HCT116 (cell line): ENCODE measurements around the gene INCA1. TPM values are rescaled to one million over a fixed set of nuclear protein-coding genes. Genes with fewer than 3 reads are reported as not detected.

Experiments used
- ATAC-seq: fragments of 200-7000 bp; cut with Tn5 transposase; 2 replicates; pipeline ENCODE4 v1.9.1; 2020; ENCODE audit warnings: mild to moderate bottlenecking, moderate library complexity
- BruUV-seq: library from RNA; stranded (reverse); fragments of 400-500 nt; replicated peaks from 2 replicates; lab custom pipeline; 2021; lab: Mats Ljungman, UMichigan
- CTCF ChIA-PET: fragments of 300-600 bp; sonication (Branson Sonifier 250); formaldehyde crosslinking; loops from one replicate; lab custom pipeline; 2021; ENCODE audit warnings: antibody characterized with exemption; lab: Charles Lee
- POLR2A ChIA-PET: fragments of 300-600, 350-600 bp; sonication (Branson Sonifier 250); formaldehyde crosslinking; loops from one replicate; lab custom pipeline; 2021; ENCODE audit warnings: antibody characterized with exemption; lab: Charles Lee
- RAD21 ChIA-PET, 2 experiments: fragments of 300-600 bp; sonication (Branson Sonifier 250); formaldehyde crosslinking; loops; one replicate each; lab custom pipeline; 2023; ENCODE audit warnings: low total read pairs in 2 of 2; ENCODE audit not compliant: uncharacterized antibody in 2 of 2, unreplicated experiment in 2 of 2, low non-redundant PET in 1 of 2; lab: Charles Lee
- DNase-seq: peaks from one replicate; pipeline ENCODE4 v3.0.0-alpha.2; 2010; ENCODE audit warnings: low read depth, low spot score
- H2AFZ ChIP-seq: fragments of 200-600 bp; shearing (Covaris generic), sonication (generic); 2 replicates; pipeline ENCODE4 v1.6.1; 2017; ENCODE audit warnings: low read depth, mixed run types, mixed read lengths, antibody characterized with exemption, low read length; ENCODE audit not compliant: poor library complexity, severe bottlenecking
- H3K27ac ChIP-seq: 2 replicates; pipeline ENCODE4 v1.5.1; 2012; ENCODE audit warnings: low read depth, low read length
- H3K27me3 ChIP-seq: fragments of 200-600 bp; sonication (generic); 2 replicates; pipeline ENCODE4 v1.6.1; 2016; ENCODE audit warnings: mixed run types, low read length, mixed read lengths; ENCODE audit not compliant: insufficient read depth
- H3K36me3 ChIP-seq, 2 experiments: fragments of 200-500 bp in 1 of 2; fragments of 200-600 bp in 1 of 2; sonication (Bioruptor generic) in 1 of 2; sonication (generic) in 1 of 2; 2 replicates each; pipeline versions ENCODE4 v1.5.1 to v1.6.1; 2014 to 2016; ENCODE audit warnings: low read length in 2 of 2, inconsistent platforms in 1 of 2, mixed read lengths in 1 of 2, mixed run types in 1 of 2; ENCODE audit not compliant: insufficient read depth in 2 of 2, control insufficient read depth in 1 of 2
- H3K4me1 ChIP-seq, 2 experiments: fragments of 200-600 bp in 1 of 2; sonication (generic) in 1 of 2; 2 replicates each; pipeline versions ENCODE4 v1.5.1 to v1.6.1; 2012 to 2017; ENCODE audit warnings: low read length in 2 of 2, inconsistent platforms in 1 of 2, mild to moderate bottlenecking in 1 of 2, mixed read lengths in 1 of 2, mixed run types in 1 of 2, moderate library complexity in 1 of 2; ENCODE audit not compliant: insufficient read depth in 2 of 2, control insufficient read depth in 1 of 2
- H3K4me2 ChIP-seq: fragments of 200-600 bp; sonication (generic); 2 replicates; pipeline ENCODE4 v1.6.1; 2017; ENCODE audit warnings: mixed run types, low read length, mixed read lengths
- H3K4me3 ChIP-seq, 2 experiments: fragments of 200-600 bp in 1 of 2; sonication (generic) in 1 of 2; replicated peaks in 1 of 2; 2 replicates each; pipeline ENCODE4 v1.5.1; 2011 to 2016; ENCODE audit warnings: low read length in 2 of 2, control low read depth in 1 of 2, low read depth in 1 of 2, mild to moderate bottlenecking in 1 of 2, mixed read lengths in 1 of 2, mixed run types in 1 of 2
- H3K79me2 ChIP-seq: fragments of 200-600 bp; sonication (generic); 2 replicates; pipeline ENCODE4 v1.6.1; 2017; ENCODE audit warnings: mild to moderate bottlenecking, mixed run types, low read length, moderate library complexity, mixed read lengths; ENCODE audit not compliant: insufficient read depth
- H3K9ac ChIP-seq: fragments of 200-600 bp; sonication (generic); 2 replicates; pipeline ENCODE4 v1.6.1; 2016; ENCODE audit warnings: low read length, mixed read lengths
- H3K9me2 ChIP-seq: fragments of 200-600 bp; sonication (generic), shearing (Covaris generic); 2 replicates; pipeline ENCODE4 v1.6.1; 2017; ENCODE audit warnings: mixed run types, mild to moderate bottlenecking, moderate library complexity; ENCODE audit not compliant: insufficient read depth
- H3K9me3 ChIP-seq, 2 experiments: fragments of 200-500 bp in 1 of 2; fragments of 200-600 bp in 1 of 2; sonication (Bioruptor generic) in 1 of 2; sonication (generic) in 1 of 2; 2 replicates each; pipeline ENCODE4 v1.6.1; 2014 to 2017; ENCODE audit warnings: low read length in 2 of 2, mixed read lengths in 2 of 2, inconsistent platforms in 1 of 2, low read depth in 1 of 2, mild to moderate bottlenecking in 1 of 2, mixed run types in 1 of 2, moderate library complexity in 1 of 2; ENCODE audit not compliant: control insufficient read depth in 1 of 2, insufficient read depth in 1 of 2
- H4K20me1 ChIP-seq: fragments of 200-600 bp; sonication (generic), shearing (Covaris generic); 2 replicates; pipeline ENCODE4 v1.6.1; 2017; ENCODE audit warnings: mixed run types, mild to moderate bottlenecking, moderate library complexity; ENCODE audit not compliant: insufficient read depth
- CEBPB ChIP-seq: IDR thresholded peaks from 2 replicates; pipeline ENCODE4 v1.6.1; 2012; ENCODE audit warnings: low read depth
- EGR1 ChIP-seq: IDR thresholded peaks from 2 replicates; pipeline ENCODE4 v1.6.1; 2012; ENCODE audit warnings: low read depth
- ELF1 ChIP-seq: IDR thresholded peaks from 2 replicates; pipeline ENCODE4 v1.6.1; 2012; ENCODE audit warnings: low read depth, borderline replicate concordance
- EZH2 ChIP-seq: fragments of 200-600 bp; sonication (generic); IDR thresholded peaks from 2 replicates; pipeline ENCODE4 v1.6.1; 2017; ENCODE audit warnings: antibody characterized with exemption, mixed run types
- FOSL1 ChIP-seq: IDR thresholded peaks from 2 replicates; pipeline ENCODE4 v1.6.1; 2012; ENCODE audit warnings: low read depth
- JUND ChIP-seq: IDR thresholded peaks from 2 replicates; pipeline ENCODE4 v1.6.1; 2012
- POLR2A ChIP-seq: IDR thresholded peaks from 2 replicates; pipeline ENCODE4 v1.7.0; 2011; ENCODE audit warnings: borderline replicate concordance; ENCODE audit not compliant: insufficient read depth, insufficient read length; ENCODE audit errors: extremely low read depth
- POLR2AphosphoS5 ChIP-seq: IDR thresholded peaks from 2 replicates; pipeline ENCODE4 v1.6.1; 2011; ENCODE audit warnings: mild to moderate bottlenecking, low read depth, low read length, moderate library complexity
- RAD21 ChIP-seq: IDR thresholded peaks from 2 replicates; pipeline ENCODE4 v1.6.1; 2012; ENCODE audit warnings: low read depth, mild to moderate bottlenecking
- SIN3A ChIP-seq: IDR thresholded peaks from 2 replicates; pipeline ENCODE4 v1.6.1; 2012; ENCODE audit warnings: low read depth
- SP1 ChIP-seq: IDR thresholded peaks from 2 replicates; pipeline ENCODE4 v1.6.1; 2012; ENCODE audit warnings: low read depth
- intact Hi-C: fragments of 100-400 bp; cut with micrococcal nuclease; formaldehyde crosslinking; loops from 2 replicates; pipeline ENCODE4 v1.10.0; 2022
- total RNA-seq: library from RNA; stranded (reverse); gene quantifications from one replicate; pipeline ENCODE4 v1.2.1, GENCODE V29; 2021; ENCODE audit not compliant: unreplicated experiment
- TF ChIP-seq, protein P1 (sequence below), 3 experiments: fragments of 200-600 bp in 1 of 3; sonication (generic) in 1 of 3; IDR thresholded peaks in 2 of 3; conservative IDR thresholded peaks in 1 of 3; 2 replicates each; pipeline ENCODE4 v1.5.1; 2012 to 2017; ENCODE audit warnings: low read depth in 2 of 3, low read length in 2 of 3, antibody characterized with exemption in 1 of 3, borderline replicate concordance in 1 of 3, control low read depth in 1 of 3, mild to moderate bottlenecking in 1 of 3, mixed read lengths in 1 of 3, mixed run types in 1 of 3, moderate library complexity in 1 of 3; ENCODE audit not compliant: insufficient read depth in 1 of 3

The INCA1 gene
- total RNA-seq, 1 experiment from 2014 or later = 0.74 TPM

- Histone ChIP-seq H3K4me3 (no peak overlapping the region), H3K27ac (no peak overlapping the region), H3K9ac (no peak overlapping the region), H3K27me3 (no peaks in the 10 kb centered on the region), H2AFZ (no peak overlapping the region), H3K4me2 (no peak overlapping the region), H3K9me3 (no peaks in the 10 kb centered on the region), H4K20me1 (no peaks in the 10 kb centered on the region), H3K36me3 (no peaks in the 10 kb centered on the region), H3K4me1 (peaks cover 3 to 11% of the 10 kb centered on the region in 2 experiments; a peak in 3 of 4 replicates), H3K79me2 (no peaks in the 10 kb centered on the region), H3K9me2 (no peaks in the 10 kb centered on the region)
- ATAC-seq (no peak), DNase-seq (no peak)
- ChIA-PET CTCF (no interaction called here), POLR2A (interaction anchor here (0.6 kb wide), 1 partner anchor 95 kb away, joined by 3 read pairs; the partner anchor contains the start of genes RNF167 and SLC25A11), RAD21 (no interaction called here)
- BruUV-seq = no TSS peak
- no peak for TF ChIP-seq EZH2
- TF ChIP-seq SIN3A = no peak
- no peak for TF ChIP-seq EGR1
- TF ChIP-seq POLR2A = no peak
- TF ChIP-seq SP1 = no peak
- TF ChIP-seq POLR2AphosphoS5 = no peak
- no peak for TF ChIP-seq JUND
- TF ChIP-seq CEBPB = no peak
- TF ChIP-seq RAD21 = no peak
- TF ChIP-seq FOSL1 = no peak
- TF ChIP-seq, protein P1, sequence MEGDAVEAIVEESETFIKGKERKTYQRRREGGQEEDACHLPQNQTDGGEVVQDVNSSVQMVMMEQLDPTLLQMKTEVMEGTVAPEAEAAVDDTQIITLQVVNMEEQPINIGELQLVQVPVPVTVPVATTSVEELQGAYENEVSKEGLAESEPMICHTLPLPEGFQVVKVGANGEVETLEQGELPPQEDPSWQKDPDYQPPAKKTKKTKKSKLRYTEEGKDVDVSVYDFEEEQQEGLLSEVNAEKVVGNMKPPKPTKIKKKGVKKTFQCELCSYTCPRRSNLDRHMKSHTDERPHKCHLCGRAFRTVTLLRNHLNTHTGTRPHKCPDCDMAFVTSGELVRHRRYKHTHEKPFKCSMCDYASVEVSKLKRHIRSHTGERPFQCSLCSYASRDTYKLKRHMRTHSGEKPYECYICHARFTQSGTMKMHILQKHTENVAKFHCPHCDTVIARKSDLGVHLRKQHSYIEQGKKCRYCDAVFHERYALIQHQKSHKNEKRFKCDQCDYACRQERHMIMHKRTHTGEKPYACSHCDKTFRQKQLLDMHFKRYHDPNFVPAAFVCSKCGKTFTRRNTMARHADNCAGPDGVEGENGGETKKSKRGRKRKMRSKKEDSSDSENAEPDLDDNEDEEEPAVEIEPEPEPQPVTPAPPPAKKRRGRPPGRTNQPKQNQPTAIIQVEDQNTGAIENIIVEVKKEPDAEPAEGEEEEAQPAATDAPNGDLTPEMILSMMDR (IDR thresholded peaks at IDR 0.05 in 2 of 3, conservative IDR thresholded peaks at IDR 0.05 in 1 of 3; ENCODE audit: borderline replicate concordance in 1 of 3, insufficient read depth in 1 of 3, low read depth in 2 of 3, low read length in 2 of 3) = no peak
- TF ChIP-seq ELF1 = no peak
- intact Hi-C loops = no loop called here
These were observed 37.3 kb upstream of the INCA1 start for GRCh38 chr17:5034651-5035050.
